Measurements from ENCODE around the gene DNM1.

- TF ChIP-seq POLR2AphosphoS5 (IDR thresholded peaks at IDR 0.05; ENCODE audit: borderline replicate concordance, low read depth, low read length), result no peak
- TF ChIP-seq EZH2 (IDR thresholded peaks at IDR 0.05), result no peak
Observed at GRCh38 chr9:128155736-128156500, 47.3 kb upstream of the DNM1 start.
